GM19438 (cell line): ENCODE results near the gene TMC8.
"Not testable (repeated sequence)": the region's sequence is repeated elsewhere in the genome, so short reads cannot be mapped to it uniquely, and the experiment has no call there.

Source experiments
- ATAC-seq: cut with Tn5 transposase; IDR thresholded peaks from one replicate; pipeline ENCODE4 v1.9.1; 2021; ENCODE audit warnings: low read depth; ENCODE audit not compliant: unreplicated experiment

Gene TMC8

GRCh38 chr17:78108726-78109488, 21.7 kb upstream of the TMC8 start:
- ATAC-seq: no peak

- ATAC-seq: no peak
These were observed 21.1 kb upstream of the TMC8 start for GRCh38 chr17:78109489-78109761.

DNA sequence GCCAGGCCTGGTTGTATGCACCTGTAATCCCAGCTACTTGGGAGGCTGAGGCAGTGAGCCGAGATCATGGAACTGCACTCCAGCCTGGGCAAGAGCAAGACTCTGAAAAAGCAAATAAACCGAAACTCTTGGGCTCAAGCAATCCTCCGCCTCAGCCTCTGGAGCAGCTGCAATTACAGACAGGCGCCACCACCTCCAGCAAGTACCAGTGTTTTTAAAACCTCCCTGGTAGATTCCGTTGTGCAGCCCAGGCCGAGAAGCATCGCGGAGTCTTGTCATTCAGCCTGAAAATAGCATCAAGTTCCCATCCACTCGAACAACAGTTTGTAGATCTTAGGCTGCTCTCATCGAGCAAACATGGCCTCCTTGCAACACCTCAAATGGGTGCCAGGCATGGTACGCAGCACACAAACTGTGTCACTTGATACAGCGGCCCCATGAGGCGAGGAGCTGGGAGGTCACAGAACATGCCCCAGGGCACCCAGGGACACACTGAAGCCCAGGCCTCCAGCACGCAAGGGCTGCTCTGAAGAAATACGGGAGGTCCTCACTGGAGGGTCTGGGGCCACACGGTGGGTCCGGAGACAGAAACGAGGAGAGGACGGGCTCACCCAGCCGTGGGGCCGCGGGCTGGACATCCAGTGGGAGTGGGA, 20.1 kb upstream of the TMC8 start:
- ATAC-seq: no peak

- ATAC-seq: no peak
These were observed 19.4 kb upstream of the TMC8 start for GRCh38 chr17:78111016-78111726.

DNA sequence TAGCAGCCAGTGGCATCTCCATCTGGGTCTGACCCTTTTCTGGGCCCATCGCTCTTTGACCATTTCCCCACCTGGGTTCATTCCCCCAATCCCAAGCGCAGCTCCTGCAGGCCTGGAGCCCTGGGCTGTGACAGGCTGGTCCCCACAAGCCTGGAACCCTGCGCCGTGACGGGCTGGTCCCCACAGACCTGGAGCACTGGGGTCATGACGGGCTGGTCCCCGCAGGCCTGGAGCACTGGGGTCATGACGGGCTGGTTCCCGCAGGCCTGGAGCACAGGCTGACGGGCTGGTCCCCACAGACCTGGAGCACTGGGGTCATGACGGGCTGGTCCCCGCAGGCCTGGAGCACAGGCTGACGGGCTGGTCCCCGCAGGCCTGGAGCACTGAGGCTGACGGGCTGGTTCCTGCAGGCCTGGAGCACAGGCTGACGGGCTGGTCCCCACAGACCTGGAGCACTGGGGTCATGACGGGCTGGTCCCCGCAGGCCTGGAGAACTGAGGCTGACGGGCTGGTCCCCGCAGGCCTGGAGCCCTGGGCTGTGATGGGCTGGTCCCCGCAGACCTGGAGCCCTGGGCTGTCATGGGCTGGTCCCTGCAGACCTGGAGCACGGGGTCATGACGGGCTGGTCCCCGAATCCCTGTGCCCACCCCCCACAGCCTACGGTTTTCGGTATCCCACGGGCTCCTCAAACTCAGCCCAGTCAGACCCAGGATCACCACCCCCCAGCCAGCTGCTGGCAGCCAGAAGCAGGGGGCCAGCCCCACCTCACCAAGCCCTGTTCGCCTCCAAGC, 18.6 kb upstream of the TMC8 start:
- ATAC-seq: no peak

- ATAC-seq: no peak
These were observed 17.8 kb upstream of the TMC8 start for GRCh38 chr17:78112518-78113471.

DNA sequence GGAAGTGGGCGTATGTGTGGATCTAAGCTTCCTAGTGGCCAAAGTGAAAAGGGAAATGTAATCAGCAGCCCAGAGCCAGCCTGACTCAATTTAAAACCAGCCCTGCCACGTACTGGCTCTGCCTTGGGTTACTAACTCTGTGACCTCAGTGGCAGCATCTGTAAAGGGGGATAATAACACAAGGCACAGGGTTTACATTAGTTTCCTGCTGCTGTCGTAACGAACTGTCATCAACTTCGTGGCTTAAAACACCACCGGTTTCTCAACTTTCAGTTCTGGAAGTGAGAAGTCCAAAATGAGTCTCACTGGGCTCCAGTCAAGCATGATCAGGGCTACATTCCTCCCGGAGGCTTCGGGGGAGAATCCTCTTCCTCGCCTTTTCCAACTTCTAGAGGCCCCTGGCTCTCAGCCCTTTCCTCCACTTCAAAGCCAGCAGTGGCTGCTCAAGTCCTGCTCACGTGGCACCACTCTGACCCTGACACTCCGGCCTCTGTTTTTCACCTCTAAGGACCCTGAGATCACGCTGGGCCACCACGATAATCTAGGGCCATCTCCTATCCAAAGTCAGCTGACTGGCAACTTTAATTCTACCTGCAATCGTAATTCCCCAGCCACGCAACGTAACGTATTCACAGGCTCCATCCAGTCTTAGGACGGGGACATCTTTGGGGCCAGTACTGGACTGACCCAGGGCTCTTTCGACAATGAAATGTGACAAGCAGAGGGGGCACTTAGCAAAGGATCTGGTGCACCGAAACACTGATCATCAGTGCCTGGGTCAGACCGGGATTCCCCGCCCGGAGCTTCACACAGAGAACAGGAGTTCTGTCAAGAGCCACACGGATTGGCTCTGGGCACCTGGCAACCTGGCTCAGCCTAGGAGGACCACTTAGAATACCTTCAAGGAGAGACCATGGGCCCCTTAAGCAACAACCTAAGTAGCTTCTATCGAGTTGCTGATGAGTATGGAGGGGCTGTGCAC, 16.5 kb upstream of the TMC8 start:
- no peak for ATAC-seq

GRCh38 chr17:78114831-78115723, 15.5 kb upstream of the TMC8 start:
- no peak for ATAC-seq

GRCh38 chr17:78115803-78116202, 14.8 kb upstream of the TMC8 start:
- ATAC-seq: not testable (repeated sequence)

DNA sequence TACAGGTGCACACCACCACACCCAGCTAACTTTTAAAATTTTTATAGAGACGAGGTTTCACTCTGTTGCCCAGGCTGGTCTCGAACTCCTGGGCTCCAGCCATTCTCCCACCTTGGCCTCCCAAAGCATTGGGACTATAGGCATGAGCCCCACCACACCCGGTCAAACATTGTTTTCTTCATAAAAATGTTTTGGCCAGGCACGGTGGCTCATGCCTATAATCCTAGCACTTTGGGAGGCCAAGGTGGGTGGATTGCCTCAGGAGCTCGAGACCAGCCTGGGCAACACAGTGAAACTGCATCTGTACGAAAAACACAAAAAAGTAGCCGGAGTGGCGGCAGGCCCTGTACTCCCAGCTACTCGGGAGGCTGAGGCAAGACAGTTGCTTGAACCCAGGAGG, 14.2 kb upstream of the TMC8 start:
- no peak for ATAC-seq

- no peak for ATAC-seq
These were observed 13.3 kb upstream of the TMC8 start for GRCh38 chr17:78117027-78117981.

GRCh38 chr17:78118801-78119241, 11.8 kb upstream of the TMC8 start:
- no peak for ATAC-seq

DNA sequence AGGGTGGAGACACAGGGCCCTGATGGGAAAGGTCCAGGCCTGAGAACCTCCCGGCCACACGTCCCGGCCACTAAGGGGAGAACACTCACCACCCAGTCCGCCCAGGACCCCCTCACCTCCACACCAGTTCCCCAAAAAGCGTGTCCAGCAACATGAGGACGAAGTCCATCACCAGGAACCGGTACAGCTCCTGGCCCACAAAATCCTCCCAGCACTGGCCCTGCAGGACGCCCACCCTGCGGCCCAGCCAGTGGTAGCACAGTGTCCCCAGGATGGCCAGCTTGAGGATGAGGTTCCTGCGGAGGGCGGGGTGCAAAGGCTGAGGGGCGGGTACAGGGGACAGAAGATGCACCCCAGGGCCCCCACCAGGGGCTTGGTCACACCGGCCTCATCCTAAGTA, 10.0 kb upstream of the TMC8 start:
- no peak for ATAC-seq

DNA sequence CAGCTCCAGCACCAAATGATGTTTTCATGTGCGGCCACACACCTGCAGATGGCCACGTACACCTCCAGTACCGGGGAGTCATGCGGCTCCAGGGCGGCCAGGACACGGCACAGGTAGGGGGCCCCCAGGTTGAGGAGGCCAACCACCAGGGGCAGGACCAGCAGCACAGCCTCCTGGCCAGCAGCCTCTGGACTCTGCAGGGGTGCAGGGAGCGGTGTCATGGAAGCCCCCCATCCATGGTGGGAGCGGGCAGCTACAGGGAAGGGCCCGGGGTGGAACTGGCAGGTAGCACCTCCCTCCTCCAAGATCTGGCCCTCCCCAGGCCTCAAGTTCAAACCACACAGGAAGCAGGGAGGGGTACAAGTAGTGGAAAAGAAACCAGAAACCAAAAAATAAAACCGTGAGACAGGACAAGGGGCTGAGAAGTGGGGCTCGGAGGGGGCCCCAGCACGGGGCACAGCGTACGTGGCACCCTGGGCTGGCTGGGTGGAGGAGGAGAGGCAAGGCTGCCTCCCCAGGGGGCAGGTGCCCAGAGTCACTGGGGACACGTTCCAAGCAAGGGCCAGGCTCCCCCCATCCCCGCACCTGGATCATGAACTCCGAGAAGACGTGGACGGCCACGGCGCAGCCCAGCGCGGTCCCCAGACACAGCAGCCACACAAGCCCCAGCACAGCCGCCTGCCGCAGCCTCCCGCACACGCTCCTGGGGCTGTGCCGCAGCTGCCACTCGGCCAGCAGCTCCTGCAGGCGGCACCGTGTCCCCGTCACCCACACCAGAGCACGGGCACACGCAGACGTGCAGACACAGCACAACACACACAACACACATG, 9.4 kb upstream of the TMC8 start:
- no peak for ATAC-seq

GRCh38 chr17:78121801-78122215, 8.8 kb upstream of the TMC8 start:
- no peak for ATAC-seq
